COR-L47 (cell line): ENCODE results near the gene C1QL2.
A peak's percentile ranks its signal among the peaks of the same experiment; 100 is the strongest.

Experiments used
- DNase-seq: peaks from one replicate; lab custom pipeline; 2025; lab: John Stamatoyannopoulos, UW

Gene C1QL2

DNA sequence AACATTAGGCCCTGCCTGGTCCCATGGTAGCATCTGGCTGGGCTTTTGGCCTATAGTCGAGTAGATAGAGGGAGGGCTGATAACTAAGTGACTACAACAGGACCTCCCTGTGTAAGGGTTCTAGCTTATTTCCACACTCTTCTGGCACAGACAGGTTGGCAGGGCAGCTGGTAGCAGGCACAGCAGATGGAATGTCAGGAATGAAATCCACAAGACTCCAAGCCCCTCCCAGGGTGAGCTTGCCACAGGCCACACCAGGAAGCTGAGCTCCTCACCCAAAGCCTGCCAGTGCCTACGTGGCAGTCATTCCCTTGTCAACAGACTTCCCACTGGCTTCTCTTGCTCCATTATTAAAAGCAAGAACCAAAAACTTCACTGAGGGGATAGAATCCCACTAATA lies 20.7 kb upstream of the C1QL2 start:
- no peak for DNase-seq

DNA sequence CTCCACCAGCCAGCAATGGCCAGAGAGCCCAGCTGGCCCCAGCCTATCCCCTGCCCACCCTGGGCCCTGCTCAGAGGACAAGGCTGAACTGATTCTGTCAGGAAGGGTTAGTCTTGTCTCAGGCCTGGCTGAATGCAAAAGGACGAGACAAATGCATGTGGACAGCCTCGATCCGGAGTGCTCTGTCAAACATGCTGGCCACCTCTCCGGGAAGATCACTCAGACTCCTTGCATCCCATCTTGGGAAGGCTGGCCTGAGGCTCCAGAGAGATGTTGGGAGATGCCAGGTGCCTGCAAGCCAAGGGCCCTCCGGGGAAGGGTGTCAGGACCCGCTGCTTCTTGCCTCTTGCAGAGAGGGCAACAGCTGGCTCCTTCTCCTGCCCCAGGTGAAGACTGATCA lies 20.2 kb upstream of the C1QL2 start:
- no peak for DNase-seq

- no peak for DNase-seq
These were observed 19.3 kb upstream of the C1QL2 start for GRCh38 chr2:119177838-119178190.

DNA sequence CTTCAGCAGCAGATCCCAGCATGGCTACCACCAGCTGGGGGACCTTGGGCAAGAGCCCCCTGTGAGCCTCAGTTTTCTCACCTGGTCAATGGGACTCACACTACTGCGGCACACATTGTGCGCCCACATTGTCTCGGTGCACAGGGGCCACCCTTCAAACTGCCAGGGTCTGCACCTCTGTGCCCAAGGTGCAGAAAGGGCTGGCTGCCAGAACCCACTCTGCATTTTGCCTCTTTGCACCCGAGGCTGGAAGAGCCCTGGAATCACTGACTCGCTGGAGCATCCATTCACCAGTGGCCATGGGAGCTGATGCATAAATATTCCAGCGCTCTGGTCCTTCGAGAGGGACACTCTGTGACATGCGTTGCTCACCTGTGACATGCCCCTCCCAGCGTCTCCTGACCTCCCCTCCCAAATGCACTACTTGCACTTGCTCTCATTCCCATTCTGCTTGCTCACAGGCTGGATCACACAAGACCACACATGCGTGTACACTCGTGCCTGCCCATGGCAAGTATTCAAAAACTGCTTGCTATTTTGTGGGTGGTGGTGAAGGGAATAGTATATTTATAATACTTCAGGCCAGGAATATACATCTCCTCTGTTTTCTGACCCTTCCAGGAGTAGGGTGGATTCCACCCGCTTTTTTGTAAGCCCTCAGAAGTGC lies 18.8 kb upstream of the C1QL2 start:
- no peak for DNase-seq

DNA sequence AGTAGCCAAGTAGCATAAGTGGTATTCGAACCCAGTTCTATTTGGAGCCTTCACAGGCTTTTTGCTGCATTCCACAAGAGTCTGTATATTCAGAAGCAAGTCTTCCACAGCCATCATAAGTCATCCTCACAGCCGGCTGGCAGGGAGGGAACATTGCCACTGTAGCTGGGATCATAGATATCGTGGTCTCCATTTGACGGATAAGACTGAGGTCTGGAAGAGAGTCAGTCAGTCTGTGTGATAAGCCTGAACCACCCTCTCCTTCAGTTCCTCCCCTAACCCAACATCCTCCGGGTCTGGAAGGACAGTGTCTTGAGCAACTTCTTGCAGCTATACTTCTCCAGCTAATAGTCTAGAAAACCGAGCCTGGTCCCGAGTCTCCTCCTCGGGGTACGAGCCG lies 17.0 kb upstream of the C1QL2 start:
- DNase-seq = no peak

DNA sequence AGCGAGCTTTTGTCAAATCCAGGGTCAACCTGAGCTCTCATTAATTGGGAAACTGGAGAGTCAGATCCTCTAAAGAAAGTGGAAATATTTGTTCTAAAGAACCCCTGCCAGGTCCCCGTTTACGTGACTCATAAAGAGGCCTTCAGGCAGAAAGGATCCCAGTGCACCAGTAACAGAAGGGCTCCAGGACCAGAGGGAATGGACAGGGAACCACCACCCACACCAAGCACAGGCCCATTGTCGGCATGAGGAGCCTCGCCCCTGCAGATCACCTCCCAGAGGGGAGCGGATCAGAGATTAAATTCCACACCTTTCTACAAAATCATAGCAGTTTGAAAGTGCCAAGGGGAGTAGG lies 16.4 kb upstream of the C1QL2 start:
- DNase-seq = no peak

- peak; percentile 13 for DNase-seq
These were observed 15.9 kb upstream of the C1QL2 start for GRCh38 chr2:119174216-119174992.

GRCh38 chr2:119173556-119174060 lies 15.1 kb upstream of the C1QL2 start:
- DNase-seq = no peak

- no peak for DNase-seq
These were observed 12.0 kb upstream of the C1QL2 start for GRCh38 chr2:119170504-119170903.

DNA sequence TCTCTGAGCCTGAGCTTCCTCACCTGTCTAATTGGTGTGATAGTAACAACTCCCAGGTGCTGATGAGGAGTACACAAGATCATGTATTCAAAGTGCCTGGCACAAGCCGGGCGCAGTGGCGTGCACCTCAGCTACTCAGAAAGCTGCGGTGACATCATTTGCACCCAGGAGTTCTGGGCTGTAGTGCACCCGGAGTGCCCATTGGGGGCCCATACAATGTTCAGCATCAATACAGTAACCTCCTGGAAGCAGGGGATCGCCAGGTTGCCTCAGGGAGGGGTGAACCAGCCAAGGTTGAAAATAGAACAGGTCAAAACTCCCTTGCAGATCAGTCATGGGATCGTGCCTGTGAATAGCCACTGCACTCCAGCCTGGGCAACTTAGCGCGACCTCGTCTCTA lies 11.2 kb upstream of the C1QL2 start:
- no peak for DNase-seq

DNA sequence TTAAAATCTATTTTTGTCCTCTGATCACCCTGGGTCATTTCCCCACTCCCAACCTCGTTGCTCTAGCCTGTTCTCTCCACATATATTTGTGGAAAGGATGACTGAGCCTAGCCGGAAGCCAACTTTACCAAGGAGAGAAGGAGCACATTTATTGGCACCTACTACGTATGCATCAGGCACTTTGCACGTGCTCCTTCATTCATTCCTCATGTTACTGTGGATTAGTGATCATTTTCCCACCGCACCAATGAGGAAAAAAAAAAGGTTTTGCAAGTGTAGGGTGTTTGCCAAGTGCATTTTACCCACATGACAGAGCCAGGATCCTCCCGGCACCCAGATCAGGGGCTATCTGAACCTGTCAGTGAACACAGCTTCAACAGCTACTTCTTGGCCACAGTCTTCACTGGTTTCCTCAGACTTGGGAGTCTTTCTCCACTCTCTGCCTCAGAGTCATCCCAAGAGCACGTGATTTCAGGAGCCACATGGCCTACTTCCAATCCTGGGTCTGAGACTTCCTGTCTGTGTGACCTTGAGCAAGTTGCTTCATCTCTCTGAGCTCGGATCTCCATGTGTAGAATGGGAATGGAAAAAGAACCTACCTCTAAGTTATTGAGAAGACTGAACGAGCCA lies 1.9 kb upstream of the C1QL2 start:
- no peak for DNase-seq

GRCh38 chr2:119157850-119158511 lies 570 bp downstream of the C1QL2 start:
- DNase-seq = no peak

GRCh38 chr2:119156891-119157773 lies 1.4 kb downstream of the C1QL2 start:
- DNase-seq = no peak

- DNase-seq = no peak
These were observed 2.3 kb downstream of the C1QL2 start for GRCh38 chr2:119156105-119156890.

DNA sequence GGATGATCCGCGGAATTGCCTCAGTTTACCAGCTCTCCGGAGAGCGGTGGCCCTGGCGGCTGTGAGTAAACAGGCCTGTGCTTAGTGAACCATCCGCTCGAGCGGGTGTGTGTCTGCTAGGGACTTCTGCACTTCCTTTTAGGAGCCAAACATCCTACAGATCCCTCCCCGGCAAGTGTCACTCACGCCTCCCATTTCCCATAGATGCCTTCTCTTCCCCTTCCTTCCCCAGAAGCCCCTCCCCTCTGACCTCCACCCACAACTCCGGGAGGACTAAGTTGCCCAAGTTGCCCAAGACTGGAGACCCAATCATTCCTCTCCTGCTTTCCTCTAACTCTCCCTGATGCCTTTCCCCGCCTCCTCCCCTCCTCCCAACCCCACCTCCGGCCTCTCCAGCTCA lies 2.9 kb downstream of the C1QL2 start:
- DNase-seq = no peak

DNA sequence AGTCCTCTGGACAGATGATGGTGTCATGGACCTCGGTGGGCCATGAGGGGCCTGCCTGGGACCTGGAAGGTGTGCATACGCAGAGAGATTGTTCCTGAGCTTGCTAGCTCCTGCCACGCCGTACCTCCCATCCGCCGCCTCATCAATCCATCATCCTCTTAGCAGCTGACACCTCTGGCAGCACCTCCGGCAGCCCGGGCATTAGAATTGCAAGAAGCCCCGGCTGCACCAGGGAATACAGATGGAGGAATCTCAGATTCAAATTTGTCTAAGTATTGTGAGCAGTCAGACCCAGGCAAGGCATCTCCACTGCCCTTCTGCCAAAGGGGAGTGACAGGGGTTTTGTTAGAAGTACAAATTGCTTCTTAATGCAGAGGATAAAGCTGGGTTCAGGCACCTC lies 4.5 kb downstream of the C1QL2 start:
- no peak for DNase-seq

GRCh38 chr2:119149611-119150010 lies 8.9 kb downstream of the C1QL2 start:
- no peak for DNase-seq

GRCh38 chr2:119147776-119148715 lies 10.5 kb downstream of the C1QL2 start:
- DNase-seq = no peak

DNA sequence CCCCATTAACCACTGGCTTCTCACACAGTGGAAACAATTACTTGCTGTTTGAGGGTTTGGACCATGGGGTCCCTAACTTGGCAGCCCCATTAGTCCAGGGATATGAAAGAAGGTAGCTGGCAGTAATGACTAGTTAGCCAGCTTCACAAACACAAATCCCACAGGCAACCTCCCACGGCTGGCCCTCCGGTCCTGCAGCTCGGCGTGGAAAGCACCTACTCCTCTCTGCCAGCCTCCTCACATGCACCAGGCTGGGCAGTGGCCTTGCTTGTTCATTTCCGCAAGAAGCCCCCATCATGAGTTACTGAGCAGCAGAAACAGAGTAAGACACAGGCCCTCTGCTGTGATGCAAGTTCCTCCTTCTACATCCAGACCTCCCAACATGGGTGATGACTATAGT lies 13.7 kb downstream of the C1QL2 start:
- no peak for DNase-seq

GRCh38 chr2:119142824-119143223 lies 15.7 kb downstream of the C1QL2 start:
- DNase-seq = peak; percentile 63
